ENCODE data around the gene GRIK3.
"Not testable (repeated sequence)": the region's sequence is repeated elsewhere in the genome, so short reads cannot be mapped to it uniquely, and the experiment has no call there.

Gene GRIK3
- long read RNA-seq: 0 reads

GRCh38 chr1:37034121-37035013 is at the start of gene GRIK3:
Gene GRIK3 (minus strand): TSS chr1:37034515. CDS start chr1:37034108, 407 bp downstream.
- H3K4me3 ChIP-seq (replicated peaks; ENCODE audit: insufficient read depth, low read length): no peak within 1 kb of the TSS
- no peak within 1 kb of the TSS for H3K27ac ChIP-seq (replicated peaks)
- H3K27me3 ChIP-seq (ENCODE audit: insufficient read depth, poor library complexity, severe bottlenecking): peaks cover 37% of the 10 kb centered on the region
- no peak for TF ChIP-seq CTCF (IDR thresholded peaks at IDR 0.05; ENCODE audit: insufficient read depth, low read length)
- no peak for TF ChIP-seq REST (IDR thresholded peaks at IDR 0.05; ENCODE audit: insufficient replicate concordance, low read depth)
- TF ChIP-seq SPI1 (IDR thresholded peaks at IDR 0.05; ENCODE audit: borderline replicate concordance, low read depth): no peak
- TF ChIP-seq GABPA (IDR thresholded peaks at IDR 0.05; ENCODE audit: low read depth): no peak
- no peak for TF ChIP-seq POLR2AphosphoS5 (IDR thresholded peaks at IDR 0.05; ENCODE audit: low read depth)
- DNase-seq (ENCODE audit: low read depth in 1 of 2, low spot score in 1 of 2): no peak

GRCh38 chr1:37084013-37084412 is 49.7 kb upstream of the GRIK3 start:
- no peak overlapping the region for H3K4me3 ChIP-seq (replicated peaks; ENCODE audit: insufficient read depth, low read length)
- H3K27ac ChIP-seq (replicated peaks): no peak overlapping the region
- TF ChIP-seq CTCF (IDR thresholded peaks at IDR 0.05; ENCODE audit: insufficient read depth, low read length): no peak
- no peak for TF ChIP-seq SPI1 (IDR thresholded peaks at IDR 0.05; ENCODE audit: borderline replicate concordance, low read depth)

GRCh38 chr1:37083603-37084002 is 49.3 kb upstream of the GRIK3 start:
- Histone ChIP-seq H3K27ac (replicated peaks) (no peak overlapping the region), H3K27me3 (ENCODE audit: insufficient read depth, poor library complexity, severe bottlenecking) (no peaks in the 10 kb centered on the region), H3K4me3 (replicated peaks; ENCODE audit: insufficient read depth, low read length) (no peak overlapping the region)
- TF ChIP-seq CTCF (IDR thresholded peaks at IDR 0.05; ENCODE audit: insufficient read depth, low read length): no peak
- TF ChIP-seq SPI1 (IDR thresholded peaks at IDR 0.05; ENCODE audit: borderline replicate concordance, low read depth): no peak
- TF ChIP-seq REST (IDR thresholded peaks at IDR 0.05; ENCODE audit: insufficient replicate concordance, low read depth): no peak
- no peak for TF ChIP-seq GABPA (IDR thresholded peaks at IDR 0.05; ENCODE audit: low read depth)
- TF ChIP-seq POLR2AphosphoS5 (IDR thresholded peaks at IDR 0.05; ENCODE audit: low read depth): no peak
- DNase-seq (ENCODE audit: low read depth in 1 of 2, low spot score in 1 of 2): no peak

More at GRCh38 chr1:37084013-37084412, 49.7 kb upstream of the GRIK3 start:
- DNase-seq (ENCODE audit: low read depth in 1 of 2, low spot score in 1 of 2): no peak
- no peaks in the 10 kb centered on the region for H3K27me3 ChIP-seq (ENCODE audit: insufficient read depth, poor library complexity, severe bottlenecking)

GRCh38 chr1:37080296-37080986 is 46.1 kb upstream of the GRIK3 start:
- H3K4me3 ChIP-seq (replicated peaks; ENCODE audit: insufficient read depth, low read length); H3K27ac ChIP-seq (replicated peaks); H3K27me3 ChIP-seq (ENCODE audit: insufficient read depth, poor library complexity, severe bottlenecking); DNase-seq (ENCODE audit: low read depth in 1 of 2, low spot score in 1 of 2): not testable (repeated sequence)
